Activated naive CD8-positive, alpha-beta T cell (primary cell): ENCODE data around the gene MICALL2.

Experiments
- H3K27ac Mint-ChIP-seq: one replicate; pipeline ENCODE4 v1.8.0; 2021; ENCODE audit warnings: mixed read lengths
- H3K27me3 Mint-ChIP-seq: one replicate; pipeline ENCODE4 v1.8.0; 2021; ENCODE audit warnings: mixed read lengths
- H3K36me3 Mint-ChIP-seq: one replicate; pipeline ENCODE4 v1.8.0; 2021; ENCODE audit warnings: mixed read lengths
- H3K4me1 Mint-ChIP-seq: one replicate; pipeline ENCODE4 v1.8.0; 2021; ENCODE audit warnings: low read depth, mixed read lengths
- H3K4me3 Mint-ChIP-seq: one replicate; pipeline ENCODE4 v1.8.0; 2021; ENCODE audit warnings: mild to moderate bottlenecking, mixed read lengths
- H3K9me3 Mint-ChIP-seq: one replicate; pipeline ENCODE4 v1.8.0; 2021; ENCODE audit warnings: low read depth, mixed read lengths

MICALL2 gene

GRCh38 chr7:1385809-1386622 lies 73.3 kb downstream of the MICALL2 start:
- H3K4me3 Mint-ChIP-seq: no peak overlapping the region
- H3K4me1 Mint-ChIP-seq: no peaks in the 10 kb centered on the region
- peaks cover 18% of the 10 kb centered on the region for H3K27me3 Mint-ChIP-seq
- no peaks in the 10 kb centered on the region for H3K9me3 Mint-ChIP-seq
- H3K36me3 Mint-ChIP-seq: no peaks in the 10 kb centered on the region
- H3K27ac Mint-ChIP-seq: no peak overlapping the region

GRCh38 chr7:1385086-1385808 lies 74.0 kb downstream of the MICALL2 start:
- Mint-ChIP-seq H3K4me3 (no peak overlapping the region), H3K36me3 (no peaks in the 10 kb centered on the region), H3K27me3 (peaks cover 14% of the 10 kb centered on the region), H3K9me3 (no peaks in the 10 kb centered on the region), H3K27ac (no peak overlapping the region), H3K4me1 (no peaks in the 10 kb centered on the region)
